HepG2 (cell line): Measurements from ENCODE around the gene DOK5. TPM values are rescaled to one million over a fixed set of nuclear protein-coding genes. Genes with fewer than 3 reads are reported as not detected.

Experiments
- ATAC-seq: fragments of 200-7000 bp; cut with Tn5 transposase; 3 replicates; pipeline ENCODE4 v1.9.1; 2020; ENCODE audit warnings: mild to moderate bottlenecking, moderate library complexity
- BruUV-seq: library from RNA; stranded (reverse); fragments of 400-500 nt; replicated peaks from 2 replicates; lab custom pipeline; 2021; lab: Mats Ljungman, UMichigan
- CTCF ChIA-PET: fragments of 300-600 bp; formaldehyde crosslinking; extraction: SDS; loops from one replicate; lab custom pipeline; 2021; ENCODE audit warnings: low total read pairs, inconsistent platforms, low intra/inter-chr PET ratio; lab: Yijun Ruan, JAX
- POLR2A ChIA-PET: fragments of 350-600 bp; sonication (Branson Sonifier 250); formaldehyde crosslinking; loops from one replicate; lab custom pipeline; 2020; ENCODE audit warnings: antibody characterized with exemption, inconsistent platforms; lab: Yijun Ruan, JAX
- DNase-seq: peaks from one replicate; pipeline ENCODE4 v3.0.0-alpha.2; 2015; ENCODE audit warnings: low spot score
- FAIRE-seq: peaks from 3 replicates; lab custom pipeline; 2011; peaks lifted over from hg19 to GRCh38; lab: Jason Lieb, UNC
- H2AFZ ChIP-seq: one replicate; pipeline ENCODE4 v1.6.1; 2011; ENCODE audit warnings: low read length, inconsistent platforms
- H3K27ac ChIP-seq: fragments of 300-600 bp; 3 replicates; pipeline ENCODE4 v1.8.0; 2011; ENCODE audit warnings: mixed run types, mild to moderate bottlenecking, mixed read lengths, low read length, inconsistent platforms; ENCODE audit not compliant: insufficient read depth; ENCODE audit errors: extremely low read length
- H3K27me3 ChIP-seq, 2 experiments: fragments of 200-600 bp in 1 of 2; 2 replicates in 1 of 2; 3 replicates in 1 of 2; pipeline versions ENCODE4 v1.6.0 to v1.8.0; 2011; ENCODE audit warnings: low read length in 2 of 2, mild to moderate bottlenecking in 2 of 2, moderate library complexity in 2 of 2, inconsistent platforms in 1 of 2; ENCODE audit not compliant: insufficient read depth in 2 of 2, control insufficient read depth in 1 of 2
- H3K36me3 ChIP-seq, 2 experiments: fragments of 200-600 bp in 1 of 2; replicated peaks in 1 of 2; 2 replicates in 1 of 2; 3 replicates in 1 of 2; pipeline versions ENCODE4 v1.5.1 to v1.8.0; 2011; ENCODE audit warnings: low read length in 2 of 2, inconsistent platforms in 1 of 2; ENCODE audit not compliant: insufficient read depth in 2 of 2, control insufficient read depth in 1 of 2
- H3K4me1 ChIP-seq: 2 replicates; pipeline ENCODE4 v1.5.1; 2012; ENCODE audit warnings: low read length, inconsistent platforms; ENCODE audit not compliant: insufficient read depth
- H3K4me2 ChIP-seq: 2 replicates; pipeline ENCODE4 v1.6.0; 2011; ENCODE audit warnings: low read depth, low read length, inconsistent platforms
- H3K4me3 ChIP-seq, 3 experiments: fragments of 200-600 bp in 1 of 3; sonication (generic), shearing (Covaris generic) in 1 of 3; replicated peaks in 1 of 3; 2 replicates each; pipeline ENCODE4 v1.5.1; 2011 to 2016; ENCODE audit warnings: low read length in 3 of 3, inconsistent platforms in 2 of 3, low read depth in 2 of 3, mild to moderate bottlenecking in 2 of 3, control low read depth in 1 of 3, mixed read lengths in 1 of 3; ENCODE audit not compliant: insufficient read depth in 1 of 3
- H3K79me2 ChIP-seq: one replicate; pipeline ENCODE4 v1.6.1; 2011; ENCODE audit warnings: low read length, inconsistent platforms; ENCODE audit not compliant: insufficient read depth
- H3K9ac ChIP-seq: 2 replicates; pipeline ENCODE4 v1.6.0; 2011; ENCODE audit warnings: mild to moderate bottlenecking, low read depth, low read length, inconsistent platforms; ENCODE audit not compliant: insufficient read depth
- H3K9me3 ChIP-seq: 2 replicates; pipeline ENCODE4 v1.5.1; 2012; ENCODE audit warnings: mild to moderate bottlenecking, low read length
- H4K20me1 ChIP-seq: 2 replicates; pipeline ENCODE4 v1.6.0; 2011; ENCODE audit warnings: inconsistent platforms, mild to moderate bottlenecking, low read length, moderate library complexity; ENCODE audit not compliant: insufficient read depth
- EEA1 ChIP-seq: sonication (generic); formaldehyde crosslinking; IDR thresholded peaks from 2 replicates; pipeline ENCODE4 v1.5.1; 2020; ENCODE audit warnings: mild to moderate bottlenecking, missing genetic modification reagents, borderline replicate concordance
- GATA4 ChIP-seq: sonication (generic); IDR thresholded peaks from 2 replicates; pipeline ENCODE4 v1.6.1; 2016; ENCODE audit warnings: antibody characterized with exemption, low read depth, borderline replicate concordance
- GATAD1 ChIP-seq: IDR thresholded peaks from 2 replicates; pipeline ENCODE4 v1.6.1; 2016; ENCODE audit warnings: missing genetic modification reagents, missing compliant biosample characterization
- HNRNPH1 ChIP-seq: fragments of 200-400 bp; formaldehyde crosslinking; optimal IDR thresholded peaks from 2 replicates; pipeline ENCODE3; 2017; ENCODE audit warnings: mild to moderate bottlenecking, low read depth, low read length
- JUNB ChIP-seq: sonication (generic); formaldehyde crosslinking; IDR thresholded peaks from 2 replicates; pipeline ENCODE4 v1.8.0; 2022; ENCODE audit warnings: missing genetic modification reagents, mild to moderate bottlenecking, borderline replicate concordance
- KAT2B ChIP-seq: fragments of 150-350 bp; IDR thresholded peaks from 2 replicates; pipeline ENCODE4 v1.6.1; 2014; ENCODE audit warnings: low read depth, low read length, borderline replicate concordance
- PPARG ChIP-seq: conservative IDR thresholded peaks from 2 replicates; pipeline ENCODE4 v1.6.1; 2016; ENCODE audit warnings: missing biosample characterization, missing genetic modification reagents
- SAFB2 ChIP-seq: sonication (generic); formaldehyde crosslinking; IDR thresholded peaks from 2 replicates; pipeline ENCODE4 v1.5.1; 2020; ENCODE audit warnings: missing genetic modification reagents, low read depth, mild to moderate bottlenecking, borderline replicate concordance
- SUZ12 ChIP-seq: fragments of 150-350 bp; IDR thresholded peaks from 2 replicates; pipeline ENCODE4 v1.6.1; 2014; ENCODE audit warnings: low read depth, low read length
- ZC3H13 ChIP-seq: sonication (generic); formaldehyde crosslinking; IDR thresholded peaks from 2 replicates; pipeline ENCODE4 v1.8.1; 2023; ENCODE audit warnings: mild to moderate bottlenecking, missing genetic modification reagents, moderate library complexity
- ZFP36L2 ChIP-seq: sonication (generic); formaldehyde crosslinking; IDR thresholded peaks from 2 replicates; pipeline ENCODE4 v1.4.0; 2020; ENCODE audit warnings: missing genetic modification reagents
- ZKSCAN8 ChIP-seq: IDR thresholded peaks from 2 replicates; pipeline ENCODE4 v1.6.1; 2016; ENCODE audit warnings: borderline replicate concordance, missing genetic modification reagents, missing compliant biosample characterization
- ZNF367 ChIP-seq: sonication (generic); formaldehyde crosslinking; IDR thresholded peaks from 2 replicates; pipeline ENCODE4 v1.4.0; 2020; ENCODE audit warnings: missing genetic modification reagents, borderline replicate concordance
- ZNF761 ChIP-seq: sonication (generic); formaldehyde crosslinking; conservative IDR thresholded peaks from 2 replicates; pipeline ENCODE4 v1.4.0; 2020; ENCODE audit warnings: mild to moderate bottlenecking, missing genetic modification reagents
- WGBS: methylation state at CpG from one replicate; pipeline ENCODE4 v1.1.6; 2017; ENCODE audit warnings: low lambda C conversion rate; 5-methylcytosine and 5-hydroxymethylcytosine counted together
- in situ Hi-C: cut with HindIII; loops from 2 replicates; pipeline ENCODE4 v1.10.0; 2017; ENCODE audit warnings: low pct_unique_long_range_greater_than_20kb; ENCODE audit not compliant: extremely low pct_ligation_motif_present
- intact Hi-C: fragments of 100-400 bp; cut with micrococcal nuclease; formaldehyde crosslinking; loops from one replicate; pipeline ENCODE4 v1.10.0; 2022; ENCODE audit not compliant: unreplicated experiment
- polyA plus RNA-seq, 8 experiments: library from polyadenylated mRNA; depleted of rRNA in 3 of 8; stranded (reverse) in 7 of 8; unstranded in 1 of 8; fragments of >200 nt; fragmentation: Illumina TruSeq in 4 of 8; extraction: Trizol in 4 of 8; gene quantifications; 2 replicates each; pipeline versions ENCODE4 v1.2.1 to v1.2.3, GENCODE V29; 2011 to 2016; ENCODE audit warnings: low read depth in 4 of 8, missing spikeins in 1 of 8, mixed read lengths in 1 of 8; ENCODE audit not compliant: insufficient read depth in 1 of 8
- total RNA-seq, 5 experiments: library from RNA; depleted of rRNA; stranded (reverse); fragments of >200 nt; fragmentation: Illumina TruSeq; extraction: Trizol; gene quantifications; 2 replicates each; pipeline ENCODE4 v1.2.3, GENCODE V29; 2016; ENCODE audit warnings: low read depth in 1 of 5
- TF ChIP-seq, protein P1 (sequence below): sonication (generic); formaldehyde crosslinking; IDR thresholded peaks from 2 replicates; pipeline ENCODE4 v1.4.0; 2020; ENCODE audit warnings: missing genetic modification reagents, borderline replicate concordance

The DOK5 gene
- total and polyA plus RNA-seq, 2 of the 13 experiments (the other 11 are each of a cell fraction or from before 2014, with no cell fraction given) = not detected

DNA sequence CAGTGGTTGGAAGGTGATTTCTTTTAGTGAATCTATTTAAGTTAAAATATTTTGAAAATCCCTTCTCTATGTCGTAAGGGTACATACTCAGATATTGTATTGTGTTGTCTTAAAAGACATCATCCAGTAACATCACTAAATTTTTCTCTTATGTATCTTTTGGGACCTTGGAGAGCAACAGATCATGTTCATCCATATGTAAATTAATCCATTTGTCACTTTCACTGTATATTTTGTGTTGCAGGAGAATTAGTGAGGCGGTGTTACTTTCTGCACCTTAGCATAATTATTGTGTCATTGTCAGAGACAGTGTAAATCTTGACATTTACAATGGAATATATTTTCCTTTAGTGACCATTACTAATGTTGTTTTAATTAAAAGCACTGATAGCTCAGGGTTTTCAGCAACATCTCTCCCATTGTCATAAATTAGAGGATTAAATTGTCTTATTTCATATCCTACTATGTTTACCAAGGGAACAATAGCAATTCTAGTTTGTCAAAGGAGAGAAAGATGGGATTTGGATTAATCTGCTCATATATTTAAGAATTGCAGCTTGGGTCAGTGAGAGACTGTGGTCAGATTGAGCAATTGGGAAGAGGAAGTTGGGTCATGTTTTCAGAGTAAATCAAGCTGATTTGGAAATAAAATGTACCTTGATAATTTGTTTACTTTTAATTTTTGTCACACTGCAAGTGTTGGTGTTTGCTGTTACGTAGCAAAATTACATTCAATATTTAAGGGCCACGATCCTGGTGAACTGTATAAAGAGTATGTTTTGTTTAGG, 22.7 kb downstream of the DOK5 start:
- Histone ChIP-seq H3K36me3 (no peaks in the 10 kb centered on the region), H4K20me1 (no peaks in the 10 kb centered on the region), H2AFZ (no peak overlapping the region), H3K9ac (no peak overlapping the region)
- no peak for ATAC-seq
- no peak for TF ChIP-seq ZNF367
- TF ChIP-seq, all 625 proteins: peak for 0
- no peak for DNase-seq
- no peak overlapping the region for H3K4me2 ChIP-seq
- H3K4me3 ChIP-seq = no peak overlapping the region
- intact Hi-C loops (no loop called here), in situ Hi-C loops (no loop called here)
- no peak overlapping the region for H3K27ac ChIP-seq
- BruUV-seq = no TSS peak
- no peaks in the 10 kb centered on the region for H3K9me3 ChIP-seq
- H3K27me3 ChIP-seq = peaks cover 0 to 2% of the 10 kb centered on the region in 2 experiments; a peak in 1 of 5 replicates
- FAIRE-seq = no peak
- CTCF ChIA-PET = no interaction called here
- H3K4me1 ChIP-seq = no peaks in the 10 kb centered on the region
- WGBS = 9% methylated on average over 4 of the region's 4 CpGs
- POLR2A ChIA-PET = no interaction called here
- no peaks in the 10 kb centered on the region for H3K79me2 ChIP-seq

DNA sequence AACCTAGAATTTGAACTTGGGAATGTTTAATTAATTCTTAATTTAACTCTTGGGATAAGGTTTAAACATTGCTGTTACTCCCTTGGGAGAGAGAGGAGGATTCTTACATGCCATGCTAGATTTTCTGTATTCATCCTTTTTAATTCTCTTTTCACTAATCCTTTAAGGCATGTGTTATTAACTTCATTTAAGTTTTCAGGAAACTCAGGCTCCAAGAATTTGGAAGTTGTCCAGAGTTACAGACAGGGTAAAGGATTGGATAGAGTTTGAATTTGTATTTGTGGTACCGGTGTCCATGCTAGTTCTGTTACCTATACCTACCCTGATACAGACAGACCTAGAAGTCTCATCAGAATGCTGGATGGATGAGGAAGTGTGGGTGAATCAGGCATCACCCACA, 23.7 kb downstream of the DOK5 start:
- 70% methylated on average over 1 of the region's 1 CpG for WGBS
- CTCF ChIA-PET = no interaction called here
- no peak for TF ChIP-seq ZKSCAN8 (CRISPR knock-in tag)
- TF ChIP-seq EEA1 (CRISPR knock-in tag) = no peak
- TF ChIP-seq ZFP36L2 (CRISPR knock-in tag) = no peak
- TF ChIP-seq PPARG (CRISPR knock-in tag) = no peak
- TF ChIP-seq, protein P1, sequence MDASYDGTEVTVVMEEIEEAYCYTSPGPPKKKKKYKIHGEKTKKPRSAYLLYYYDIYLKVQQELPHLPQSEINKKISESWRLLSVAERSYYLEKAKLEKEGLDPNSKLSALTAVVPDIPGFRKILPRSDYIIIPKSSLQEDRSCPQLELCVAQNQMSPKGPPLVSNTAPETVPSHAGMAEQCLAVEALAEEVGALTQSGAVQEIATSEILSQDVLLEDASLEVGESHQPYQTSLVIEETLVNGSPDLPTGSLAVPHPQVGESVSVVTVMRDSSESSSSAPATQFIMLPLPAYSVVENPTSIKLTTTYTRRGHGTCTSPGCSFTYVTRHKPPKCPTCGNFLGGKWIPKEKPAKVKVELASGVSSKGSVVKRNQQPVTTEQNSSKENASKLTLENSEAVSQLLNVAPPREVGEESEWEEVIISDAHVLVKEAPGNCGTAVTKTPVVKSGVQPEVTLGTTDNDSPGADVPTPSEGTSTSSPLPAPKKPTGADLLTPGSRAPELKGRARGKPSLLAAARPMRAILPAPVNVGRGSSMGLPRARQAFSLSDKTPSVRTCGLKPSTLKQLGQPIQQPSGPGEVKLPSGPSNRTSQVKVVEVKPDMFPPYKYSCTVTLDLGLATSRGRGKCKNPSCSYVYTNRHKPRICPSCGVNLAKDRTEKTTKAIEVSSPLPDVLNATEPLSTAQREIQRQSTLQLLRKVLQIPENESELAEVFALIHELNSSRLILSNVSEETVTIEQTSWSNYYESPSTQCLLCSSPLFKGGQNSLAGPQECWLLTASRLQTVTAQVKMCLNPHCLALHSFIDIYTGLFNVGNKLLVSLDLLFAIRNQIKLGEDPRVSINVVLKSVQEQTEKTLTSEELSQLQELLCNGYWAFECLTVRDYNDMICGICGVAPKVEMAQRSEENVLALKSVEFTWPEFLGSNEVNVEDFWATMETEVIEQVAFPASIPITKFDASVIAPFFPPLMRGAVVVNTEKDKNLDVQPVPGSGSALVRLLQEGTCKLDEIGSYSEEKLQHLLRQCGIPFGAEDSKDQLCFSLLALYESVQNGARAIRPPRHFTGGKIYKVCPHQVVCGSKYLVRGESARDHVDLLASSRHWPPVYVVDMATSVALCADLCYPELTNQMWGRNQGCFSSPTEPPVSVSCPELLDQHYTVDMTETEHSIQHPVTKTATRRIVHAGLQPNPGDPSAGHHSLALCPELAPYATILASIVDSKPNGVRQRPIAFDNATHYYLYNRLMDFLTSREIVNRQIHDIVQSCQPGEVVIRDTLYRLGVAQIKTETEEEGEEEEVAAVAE = no peak
- TF ChIP-seq SUZ12 = no peak
- TF ChIP-seq ZNF761 (CRISPR knock-in tag) = no peak
- TF ChIP-seq GATAD1 (CRISPR knock-in tag) = no peak
- no peak for TF ChIP-seq ZC3H13
- TF ChIP-seq JUNB (CRISPR knock-in tag) = no peak
- no peak for TF ChIP-seq SAFB2 (CRISPR knock-in tag)
- no peak for TF ChIP-seq GATA4
- no peak for TF ChIP-seq HNRNPH1
- no peak for TF ChIP-seq KAT2B

More for the DNA sequence above, 23.7 kb downstream of the DOK5 start:
- Histone ChIP-seq H3K79me2 (no peaks in the 10 kb centered on the region), H3K9me3 (no peaks in the 10 kb centered on the region), H3K27ac (no peak overlapping the region), H4K20me1 (no peaks in the 10 kb centered on the region), H2AFZ (no peak overlapping the region), H3K27me3 (peaks cover 0 to 2% of the 10 kb centered on the region in 2 experiments; a peak in 1 of 5 replicates), H3K9ac (no peak overlapping the region), H3K4me2 (no peak overlapping the region), H3K4me1 (no peaks in the 10 kb centered on the region), H3K36me3 (no peaks in the 10 kb centered on the region), H3K4me3 (no peak overlapping the region)
- ATAC-seq (no peak), FAIRE-seq (no peak), DNase-seq (no peak)
- BruUV-seq = no TSS peak
- intact Hi-C loops (no loop called here), in situ Hi-C loops (no loop called here)
- POLR2A ChIA-PET = no interaction called here
